HG02588 (cell line): ENCODE data around the gene NDC80.
A peak's percentile ranks its signal among the peaks of the same experiment; 100 is the strongest.
"Not testable (repeated sequence)": the region's sequence is repeated elsewhere in the genome, so short reads cannot be mapped to it uniquely, and the experiment has no call there.

Source experiments
- ATAC-seq: cut with Tn5 transposase; IDR thresholded peaks from one replicate; pipeline ENCODE4 v1.9.1; 2021; ENCODE audit warnings: mild to moderate bottlenecking, moderate library complexity; ENCODE audit not compliant: unreplicated experiment

Gene NDC80

GRCh38 chr18:2571200-2572170 is at the start of gene NDC80, which contains the start of gene METTL4:
Gene NDC80 (plus strand): TSS chr18:2571557. CDS start chr18:2572986, 1,429 bp downstream.
Gene METTL4 (minus strand): TSS chr18:2571505. CDS start chr18:2567216, 4,289 bp downstream.
- peak; percentile 81 for ATAC-seq

- no peak for ATAC-seq
Measured at GRCh38 chr18:2522112-2522511, 49.2 kb upstream of the NDC80 start.

- not testable (repeated sequence) for ATAC-seq
Measured at GRCh38 chr18:2524794-2525198, 46.6 kb upstream of the NDC80 start.

- no peak for ATAC-seq
Measured at GRCh38 chr18:2526329-2526728, 45.0 kb upstream of the NDC80 start.

GRCh38 chr18:2529154-2529553 is 42.2 kb upstream of the NDC80 start:
- ATAC-seq = no peak

- ATAC-seq = no peak
Measured at GRCh38 chr18:2531751-2532150, 39.6 kb upstream of the NDC80 start.

GRCh38 chr18:2532797-2533196 is 38.6 kb upstream of the NDC80 start:
- ATAC-seq = no peak

- no peak for ATAC-seq
Measured at GRCh38 chr18:2534906-2535305, 36.5 kb upstream of the NDC80 start.

- no peak for ATAC-seq
Measured at GRCh38 chr18:2535419-2535910, 35.9 kb upstream of the NDC80 start.

- ATAC-seq = no peak
Measured at GRCh38 chr18:2536063-2536462, 35.3 kb upstream of the NDC80 start.

GRCh38 chr18:2536493-2536892 is 34.9 kb upstream of the NDC80 start:
- ATAC-seq = no peak

GRCh38 chr18:2537296-2537695 is 34.1 kb upstream of the NDC80 start:
- no peak for ATAC-seq

GRCh38 chr18:2538236-2538635 is 33.1 kb upstream of the NDC80 start:
- ATAC-seq = no peak

GRCh38 chr18:2538844-2539243 is 32.5 kb upstream of the NDC80 start:
- ATAC-seq = no peak

GRCh38 chr18:2540575-2540974 is 30.8 kb upstream of the NDC80 start:
- ATAC-seq = no peak

- peak; percentile 54 for ATAC-seq
Measured at GRCh38 chr18:2541925-2542563, 29.3 kb upstream of the NDC80 start.

- ATAC-seq = no peak
Measured at GRCh38 chr18:2545155-2545554, 26.2 kb upstream of the NDC80 start.

- ATAC-seq = peak; percentile 50
Measured at GRCh38 chr18:2547477-2548087, 23.8 kb upstream of the NDC80 start.

GRCh38 chr18:2549462-2549861 is 21.9 kb upstream of the NDC80 start:
- no peak for ATAC-seq

- no peak for ATAC-seq
Measured at GRCh38 chr18:2551425-2551824, 19.9 kb upstream of the NDC80 start.

GRCh38 chr18:2554696-2555095 is 16.7 kb upstream of the NDC80 start:
- ATAC-seq = no peak
